Coronary artery (tissue), 2 donors: Measurements from ENCODE around the gene SERF2.

Experiments used
- DNase-seq: peaks from one replicate; pipeline ENCODE4 v3.0.0-alpha.2; 2017; ENCODE audit warnings: low spot score
- H3K27ac ChIP-seq, 2 donors: fragments of 200-600 bp; sonication (generic); one replicate each; pipeline ENCODE4 v1.5.1; 2016 to 2019
- H3K4me3 ChIP-seq: fragments of 200-600 bp; sonication (generic); 2 replicates; pipeline ENCODE4 v1.5.1; 2016; ENCODE audit warnings: mild to moderate bottlenecking, moderate library complexity
- TF ChIP-seq, protein P1 (sequence below): fragments of 200-600 bp; sonication (generic); IDR thresholded peaks from one replicate; pipeline ENCODE4 v1.5.1; 2019; ENCODE audit warnings: antibody characterized with exemption

The SERF2 gene

DNA sequence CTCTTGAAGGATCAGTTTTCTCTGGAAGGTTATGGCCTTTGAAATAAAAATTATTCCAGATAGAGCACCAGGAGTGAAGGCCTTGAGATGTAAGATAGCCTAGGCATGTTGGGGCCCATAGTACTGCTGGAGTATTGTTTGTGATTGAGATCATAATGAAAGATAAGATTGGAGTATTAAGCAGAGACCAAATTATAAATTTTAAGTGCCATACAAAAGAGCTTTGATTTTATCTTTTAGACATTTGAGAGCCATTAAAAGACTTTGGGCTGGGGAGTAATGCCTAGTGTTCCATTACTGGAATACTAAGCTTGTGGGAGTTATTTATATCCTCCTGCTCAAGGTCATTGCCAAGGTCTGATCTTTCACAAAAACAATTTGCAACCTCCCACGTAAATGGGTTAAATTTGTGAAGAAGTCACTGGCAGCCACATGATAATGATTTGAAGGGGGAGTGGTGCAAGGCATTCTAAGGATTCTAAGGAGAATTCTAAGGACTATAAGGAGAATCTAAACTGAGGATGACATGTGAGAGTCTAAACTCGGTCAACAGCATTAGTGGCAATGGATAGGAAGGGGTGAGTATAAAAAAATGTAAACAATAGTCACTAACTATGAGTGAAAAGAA lies 28.2 kb upstream of the SERF2 start:
- TF ChIP-seq, protein P1, sequence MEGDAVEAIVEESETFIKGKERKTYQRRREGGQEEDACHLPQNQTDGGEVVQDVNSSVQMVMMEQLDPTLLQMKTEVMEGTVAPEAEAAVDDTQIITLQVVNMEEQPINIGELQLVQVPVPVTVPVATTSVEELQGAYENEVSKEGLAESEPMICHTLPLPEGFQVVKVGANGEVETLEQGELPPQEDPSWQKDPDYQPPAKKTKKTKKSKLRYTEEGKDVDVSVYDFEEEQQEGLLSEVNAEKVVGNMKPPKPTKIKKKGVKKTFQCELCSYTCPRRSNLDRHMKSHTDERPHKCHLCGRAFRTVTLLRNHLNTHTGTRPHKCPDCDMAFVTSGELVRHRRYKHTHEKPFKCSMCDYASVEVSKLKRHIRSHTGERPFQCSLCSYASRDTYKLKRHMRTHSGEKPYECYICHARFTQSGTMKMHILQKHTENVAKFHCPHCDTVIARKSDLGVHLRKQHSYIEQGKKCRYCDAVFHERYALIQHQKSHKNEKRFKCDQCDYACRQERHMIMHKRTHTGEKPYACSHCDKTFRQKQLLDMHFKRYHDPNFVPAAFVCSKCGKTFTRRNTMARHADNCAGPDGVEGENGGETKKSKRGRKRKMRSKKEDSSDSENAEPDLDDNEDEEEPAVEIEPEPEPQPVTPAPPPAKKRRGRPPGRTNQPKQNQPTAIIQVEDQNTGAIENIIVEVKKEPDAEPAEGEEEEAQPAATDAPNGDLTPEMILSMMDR: no peak
- Histone ChIP-seq H3K27ac (no peak overlapping the region), H3K4me3 (no peak overlapping the region)
- no peak for DNase-seq

DNA sequence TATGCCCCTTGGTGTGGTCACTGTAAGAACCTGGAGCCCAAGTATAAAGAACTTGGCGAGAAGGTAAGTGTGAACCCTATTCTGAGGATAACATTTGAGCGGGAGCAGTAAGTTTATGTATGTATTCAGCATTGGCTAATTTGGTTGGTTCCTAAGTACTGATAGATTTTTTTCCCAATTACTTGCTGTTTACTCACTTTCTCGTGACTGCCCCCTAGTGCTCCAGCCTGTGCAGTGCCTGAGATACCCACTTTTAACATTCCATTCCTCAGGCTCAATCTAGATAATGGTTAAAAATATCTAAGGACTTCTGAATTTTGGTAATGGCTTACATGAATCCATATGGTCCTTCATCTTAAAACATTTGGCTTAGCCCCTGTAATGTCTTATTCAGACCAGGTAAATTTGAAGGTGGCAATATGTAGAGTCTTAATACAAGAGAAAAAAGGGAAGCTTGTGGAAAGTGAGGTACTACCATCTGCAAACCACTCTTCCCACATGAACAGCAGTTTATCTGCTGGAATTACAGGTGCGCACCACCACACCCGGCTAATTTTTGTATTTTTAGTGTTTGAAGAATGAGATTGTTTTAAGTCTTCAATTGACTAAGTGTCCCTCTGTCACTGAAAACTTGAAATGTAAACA lies 22.4 kb upstream of the SERF2 start:
- no peak for DNase-seq
- Histone ChIP-seq H3K4me3 (no peak overlapping the region), H3K27ac (no peak overlapping the region)
- TF ChIP-seq, protein P1: peak; percentile 65

DNA sequence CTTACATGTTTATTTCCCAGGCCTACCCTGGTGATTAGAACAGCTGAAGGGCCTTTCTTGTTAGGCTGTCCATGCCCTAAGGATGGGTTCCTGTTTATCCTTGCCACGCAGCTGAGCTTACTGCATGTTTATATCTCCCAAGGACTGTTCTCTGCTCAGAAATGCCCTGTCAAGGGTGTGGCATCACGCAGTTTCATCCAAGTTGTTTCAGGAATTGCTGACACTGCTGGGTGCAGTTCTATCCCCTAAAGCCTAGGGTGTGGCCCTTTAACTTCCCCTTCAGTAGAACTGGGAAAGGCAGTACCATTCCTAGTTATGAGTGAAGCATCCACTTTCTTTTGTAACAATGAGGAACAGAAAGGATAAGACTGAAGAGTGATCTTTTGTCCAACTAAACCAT lies 20.3 kb upstream of the SERF2 start:
- Histone ChIP-seq H3K27ac (no peak overlapping the region), H3K4me3 (no peak overlapping the region)
- no peak for DNase-seq
- TF ChIP-seq, protein P1: no peak

DNA sequence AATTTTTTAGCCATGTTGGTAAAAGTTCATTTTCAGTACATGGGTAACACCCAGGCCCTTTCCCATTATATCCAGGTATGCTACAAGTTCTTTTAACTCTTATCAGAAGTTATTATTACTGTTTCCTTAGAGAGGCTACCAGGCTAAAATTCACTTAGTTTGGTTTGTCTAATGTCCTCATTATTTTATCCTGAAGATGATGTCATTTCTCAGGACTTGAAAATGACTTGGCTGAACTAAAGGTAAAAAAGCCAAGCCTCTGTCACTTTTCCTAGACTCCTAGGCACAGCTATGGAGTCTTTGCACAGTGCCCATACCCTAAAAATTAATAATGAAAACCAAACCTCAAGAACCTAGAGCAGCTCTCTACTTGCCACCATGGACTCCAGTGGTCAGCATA lies 19.5 kb upstream of the SERF2 start:
- TF ChIP-seq, protein P1: no peak
- DNase-seq: no peak
- Histone ChIP-seq H3K27ac (no peak overlapping the region), H3K4me3 (no peak overlapping the region)

DNA sequence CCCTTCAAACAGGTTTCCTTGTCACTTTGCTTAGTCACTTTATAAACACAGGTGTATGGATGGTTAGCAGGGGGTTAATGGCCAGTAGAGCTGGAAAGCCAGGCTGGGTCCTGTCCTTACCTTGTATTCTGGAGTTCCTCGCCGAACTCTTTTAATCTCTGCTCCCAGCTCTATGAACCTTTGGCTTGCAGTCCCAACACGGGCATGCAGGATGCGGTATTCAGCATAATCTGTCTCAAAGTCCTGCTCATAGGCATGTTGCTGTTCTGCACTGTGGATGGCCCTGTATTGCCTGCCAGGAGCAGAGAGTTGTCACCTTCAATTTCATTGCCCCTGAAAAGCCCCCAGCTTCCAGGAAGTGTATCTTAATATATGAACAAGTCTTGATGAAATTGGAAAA lies 18.1 kb upstream of the SERF2 start:
- DNase-seq: no peak
- H3K27ac ChIP-seq: no peak overlapping the region

DNA sequence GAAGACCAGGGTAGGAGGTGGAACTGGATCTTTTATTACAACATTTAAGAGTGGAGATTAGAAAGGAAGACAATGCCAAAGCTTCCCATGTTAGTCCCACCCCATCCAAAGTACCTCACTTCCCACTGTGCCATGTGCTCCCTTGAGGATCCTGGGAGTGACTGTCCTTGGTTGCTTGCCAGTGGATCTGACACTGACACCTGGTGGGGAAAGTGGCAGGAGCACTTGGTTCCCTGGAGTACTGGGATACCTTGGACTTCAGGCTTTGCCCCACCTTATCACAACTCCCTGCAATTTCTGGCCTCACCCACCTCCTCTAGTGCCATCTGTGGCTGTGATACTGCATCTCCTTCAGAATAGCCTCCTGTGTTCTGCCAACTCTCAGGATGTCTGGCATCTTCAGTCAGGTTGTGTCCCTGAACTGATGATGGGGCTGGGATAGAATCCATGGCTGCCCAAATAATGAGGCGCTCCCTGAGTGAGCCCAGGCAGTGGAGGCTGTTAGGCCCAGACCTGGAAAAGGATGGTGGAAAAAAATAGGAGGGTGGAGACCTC lies 16.6 kb upstream of the SERF2 start:
- no peak overlapping the region for H3K4me3 ChIP-seq
- TF ChIP-seq, protein P1: no peak

More for the DNA sequence above, 18.1 kb upstream of the SERF2 start:
- TF ChIP-seq, protein P1: no peak
- H3K4me3 ChIP-seq: no peak overlapping the region

More for the DNA sequence above, 16.6 kb upstream of the SERF2 start:
- H3K27ac ChIP-seq: peak overlapping the region; percentile 90 to 94
- DNase-seq: no peak
